Neutrophil (primary cell): ENCODE data around the gene PKIG.

Source experiments
- H3K27ac ChIP-seq: fragments of 200-600 bp; sonication (generic); 2 replicates; pipeline ENCODE4 v1.5.1; 2016; ENCODE audit warnings: mild to moderate bottlenecking, moderate library complexity
- H3K27me3 ChIP-seq: fragments of 200-600 bp; sonication (generic); 2 replicates; pipeline ENCODE4 v1.6.0; 2016; ENCODE audit warnings: mild to moderate bottlenecking
- H3K36me3 ChIP-seq: fragments of 200-600 bp; sonication (generic); 2 replicates; pipeline ENCODE4 v1.5.1; 2017
- H3K4me1 ChIP-seq, 2 experiments: fragments of 200-600 bp in 1 of 2; sonication (generic) in 1 of 2; 1 replicate in 1 of 2; 2 replicates in 1 of 2; pipeline versions ENCODE4 v1.5.1 to v1.6.1; 2013 to 2016; ENCODE audit warnings: low read depth in 1 of 2, low read length in 1 of 2, mild to moderate bottlenecking in 1 of 2, moderate library complexity in 1 of 2; ENCODE audit not compliant: control insufficient read depth in 1 of 2, insufficient read depth in 1 of 2
- H3K4me3 ChIP-seq, 2 experiments: fragments of 200-600 bp in 1 of 2; sonication (generic) in 1 of 2; 1 replicate in 1 of 2; 2 replicates in 1 of 2; pipeline ENCODE4 v1.5.1; 2013 to 2016; ENCODE audit warnings: low read depth in 1 of 2, low read length in 1 of 2, mild to moderate bottlenecking in 1 of 2, moderate library complexity in 1 of 2
- H3K9me3 ChIP-seq: fragments of 200-600 bp; sonication (generic); 2 replicates; pipeline ENCODE4 v1.5.1; 2016
- CTCF ChIP-seq: fragments of 200-600 bp; sonication (generic); IDR thresholded peaks from 2 replicates; pipeline ENCODE4 v1.5.1; 2016; ENCODE audit warnings: antibody characterized with exemption

Gene PKIG

GRCh38 chr20:44619294-44619693, 36.9 kb downstream of the PKIG start:
- TF ChIP-seq CTCF = no peak
- Histone ChIP-seq H3K4me3 (no peak overlapping the region), H3K27me3 (no peaks in the 10 kb centered on the region), H3K36me3 (no peaks in the 10 kb centered on the region), H3K4me1 (no peaks in the 10 kb centered on the region), H3K9me3 (no peaks in the 10 kb centered on the region), H3K27ac (no peak overlapping the region)

- TF ChIP-seq CTCF = no peak
- Histone ChIP-seq H3K4me3 (no peak overlapping the region), H3K27ac (no peak overlapping the region), H3K4me1 (no peaks in the 10 kb centered on the region), H3K36me3 (no peaks in the 10 kb centered on the region), H3K27me3 (no peaks in the 10 kb centered on the region), H3K9me3 (no peaks in the 10 kb centered on the region)
Observed at GRCh38 chr20:44620030-44620429, 37.7 kb downstream of the PKIG start.

GRCh38 chr20:44621325-44621724, 38.9 kb downstream of the PKIG start:
- Histone ChIP-seq H3K27me3 (no peaks in the 10 kb centered on the region), H3K4me1 (no peaks in the 10 kb centered on the region), H3K4me3 (no peak overlapping the region), H3K36me3 (no peaks in the 10 kb centered on the region), H3K27ac (no peak overlapping the region), H3K9me3 (no peaks in the 10 kb centered on the region)
- TF ChIP-seq CTCF = no peak

- TF ChIP-seq CTCF = no peak
- Histone ChIP-seq H3K36me3 (no peaks in the 10 kb centered on the region), H3K27ac (no peak overlapping the region), H3K27me3 (no peaks in the 10 kb centered on the region), H3K4me1 (no peaks in the 10 kb centered on the region), H3K4me3 (no peak overlapping the region), H3K9me3 (no peaks in the 10 kb centered on the region)
Observed at GRCh38 chr20:44621939-44622338, 39.6 kb downstream of the PKIG start.

GRCh38 chr20:44622501-44623270, 40.3 kb downstream of the PKIG start:
- H3K4me1 ChIP-seq = no peaks in the 10 kb centered on the region
- H3K36me3 ChIP-seq = no peaks in the 10 kb centered on the region
- no peaks in the 10 kb centered on the region for H3K9me3 ChIP-seq
- no peak overlapping the region for H3K27ac ChIP-seq
- no peak overlapping the region for H3K4me3 ChIP-seq
- H3K27me3 ChIP-seq = no peaks in the 10 kb centered on the region
- no peak for TF ChIP-seq CTCF
